ENCODE data around the gene SUN3.

DNA sequence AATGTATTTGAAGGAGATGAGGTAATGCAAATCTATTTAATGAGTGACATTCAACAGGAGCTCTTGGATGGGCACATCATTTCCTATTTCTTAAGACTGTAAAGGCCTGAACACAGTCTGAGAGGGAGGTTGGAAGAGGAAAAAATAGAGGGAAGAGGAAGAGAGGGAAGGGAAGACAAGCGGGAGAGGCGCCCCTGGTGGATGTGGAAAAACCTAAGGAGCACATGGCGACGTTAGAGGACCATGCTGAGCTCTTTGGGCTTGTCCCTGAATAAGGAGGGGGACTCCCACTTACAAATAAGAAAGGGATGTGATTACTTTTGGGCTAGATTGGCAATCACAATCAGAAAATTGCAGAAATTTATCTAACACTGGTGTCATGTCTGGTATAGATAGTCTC lies 19.6 kb downstream of the SUN3 start:
- TF ChIP-seq, protein P1, sequence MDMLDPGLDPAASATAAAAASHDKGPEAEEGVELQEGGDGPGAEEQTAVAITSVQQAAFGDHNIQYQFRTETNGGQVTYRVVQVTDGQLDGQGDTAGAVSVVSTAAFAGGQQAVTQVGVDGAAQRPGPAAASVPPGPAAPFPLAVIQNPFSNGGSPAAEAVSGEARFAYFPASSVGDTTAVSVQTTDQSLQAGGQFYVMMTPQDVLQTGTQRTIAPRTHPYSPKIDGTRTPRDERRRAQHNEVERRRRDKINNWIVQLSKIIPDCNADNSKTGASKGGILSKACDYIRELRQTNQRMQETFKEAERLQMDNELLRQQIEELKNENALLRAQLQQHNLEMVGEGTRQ (IDR thresholded peaks at IDR 0.05; ENCODE audit: low read depth, low read length), result no peak
- TF ChIP-seq RFX5 (IDR thresholded peaks at IDR 0.05; ENCODE audit: low read depth, low read length) (no peak), SMC3 (IDR thresholded peaks at IDR 0.05; ENCODE audit: low read depth, low read length) (no peak), MAFK (IDR thresholded peaks at IDR 0.05; ENCODE audit: low read depth, low read length) (no peak), MXI1 (IDR thresholded peaks at IDR 0.05; ENCODE audit: borderline replicate concordance, low read depth, low read length) (no peak), RAD21 (IDR thresholded peaks at IDR 0.05; ENCODE audit: low read length) (no peak), FOS (IDR thresholded peaks at IDR 0.05; ENCODE audit: low read depth, low read length) (no peak)
- TF ChIP-seq, protein P2, sequence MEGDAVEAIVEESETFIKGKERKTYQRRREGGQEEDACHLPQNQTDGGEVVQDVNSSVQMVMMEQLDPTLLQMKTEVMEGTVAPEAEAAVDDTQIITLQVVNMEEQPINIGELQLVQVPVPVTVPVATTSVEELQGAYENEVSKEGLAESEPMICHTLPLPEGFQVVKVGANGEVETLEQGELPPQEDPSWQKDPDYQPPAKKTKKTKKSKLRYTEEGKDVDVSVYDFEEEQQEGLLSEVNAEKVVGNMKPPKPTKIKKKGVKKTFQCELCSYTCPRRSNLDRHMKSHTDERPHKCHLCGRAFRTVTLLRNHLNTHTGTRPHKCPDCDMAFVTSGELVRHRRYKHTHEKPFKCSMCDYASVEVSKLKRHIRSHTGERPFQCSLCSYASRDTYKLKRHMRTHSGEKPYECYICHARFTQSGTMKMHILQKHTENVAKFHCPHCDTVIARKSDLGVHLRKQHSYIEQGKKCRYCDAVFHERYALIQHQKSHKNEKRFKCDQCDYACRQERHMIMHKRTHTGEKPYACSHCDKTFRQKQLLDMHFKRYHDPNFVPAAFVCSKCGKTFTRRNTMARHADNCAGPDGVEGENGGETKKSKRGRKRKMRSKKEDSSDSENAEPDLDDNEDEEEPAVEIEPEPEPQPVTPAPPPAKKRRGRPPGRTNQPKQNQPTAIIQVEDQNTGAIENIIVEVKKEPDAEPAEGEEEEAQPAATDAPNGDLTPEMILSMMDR (conservative IDR thresholded peaks at IDR 0.05; ENCODE audit: low read depth, low read length), result no peak
